ENCODE results near the gene CCNL1. TPM values are rescaled to one million over a fixed set of nuclear protein-coding genes. Genes with fewer than 3 reads are reported as not detected.

Gene CCNL1
- total RNA-seq, 1 donor from 2014 or later, result 19.2 TPM

DNA sequence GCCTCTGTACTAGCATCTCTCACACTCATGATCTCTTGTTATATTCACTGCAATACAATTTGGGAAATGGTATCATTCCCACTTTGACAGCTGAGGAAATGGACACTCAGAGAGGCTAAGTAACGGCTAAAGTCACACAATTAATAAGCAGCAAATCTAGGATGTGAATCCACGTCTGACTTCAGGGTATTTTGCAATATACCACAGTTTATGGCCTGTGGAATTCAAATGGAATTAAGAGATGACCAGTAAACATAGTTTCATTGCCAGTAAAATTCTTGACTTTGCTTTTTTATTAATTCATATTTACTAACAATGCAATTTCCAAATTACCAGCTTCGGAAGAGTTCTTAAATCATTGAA, 61.1 kb downstream of the CCNL1 start:
- H3K36me3 ChIP-seq, result no peaks in the 10 kb centered on the region
- no peaks in the 10 kb centered on the region for H3K27me3 ChIP-seq (ENCODE audit: low read depth)
- peak overlapping the region; percentile 100 for H3K27ac ChIP-seq (replicated peaks)
- no peak overlapping the region for H3K4me3 ChIP-seq
- no peak for DNase-seq
- intact Hi-C loops (cut with micrococcal nuclease), result no loop called here
- TF ChIP-seq, protein P1, sequence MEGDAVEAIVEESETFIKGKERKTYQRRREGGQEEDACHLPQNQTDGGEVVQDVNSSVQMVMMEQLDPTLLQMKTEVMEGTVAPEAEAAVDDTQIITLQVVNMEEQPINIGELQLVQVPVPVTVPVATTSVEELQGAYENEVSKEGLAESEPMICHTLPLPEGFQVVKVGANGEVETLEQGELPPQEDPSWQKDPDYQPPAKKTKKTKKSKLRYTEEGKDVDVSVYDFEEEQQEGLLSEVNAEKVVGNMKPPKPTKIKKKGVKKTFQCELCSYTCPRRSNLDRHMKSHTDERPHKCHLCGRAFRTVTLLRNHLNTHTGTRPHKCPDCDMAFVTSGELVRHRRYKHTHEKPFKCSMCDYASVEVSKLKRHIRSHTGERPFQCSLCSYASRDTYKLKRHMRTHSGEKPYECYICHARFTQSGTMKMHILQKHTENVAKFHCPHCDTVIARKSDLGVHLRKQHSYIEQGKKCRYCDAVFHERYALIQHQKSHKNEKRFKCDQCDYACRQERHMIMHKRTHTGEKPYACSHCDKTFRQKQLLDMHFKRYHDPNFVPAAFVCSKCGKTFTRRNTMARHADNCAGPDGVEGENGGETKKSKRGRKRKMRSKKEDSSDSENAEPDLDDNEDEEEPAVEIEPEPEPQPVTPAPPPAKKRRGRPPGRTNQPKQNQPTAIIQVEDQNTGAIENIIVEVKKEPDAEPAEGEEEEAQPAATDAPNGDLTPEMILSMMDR (IDR thresholded peaks at IDR 0.05; ENCODE audit: borderline replicate concordance), result no peak
- H3K9me3 ChIP-seq (replicated peaks), result no peaks in the 10 kb centered on the region
- peaks cover 73% of the 10 kb centered on the region for H3K4me1 ChIP-seq

DNA sequence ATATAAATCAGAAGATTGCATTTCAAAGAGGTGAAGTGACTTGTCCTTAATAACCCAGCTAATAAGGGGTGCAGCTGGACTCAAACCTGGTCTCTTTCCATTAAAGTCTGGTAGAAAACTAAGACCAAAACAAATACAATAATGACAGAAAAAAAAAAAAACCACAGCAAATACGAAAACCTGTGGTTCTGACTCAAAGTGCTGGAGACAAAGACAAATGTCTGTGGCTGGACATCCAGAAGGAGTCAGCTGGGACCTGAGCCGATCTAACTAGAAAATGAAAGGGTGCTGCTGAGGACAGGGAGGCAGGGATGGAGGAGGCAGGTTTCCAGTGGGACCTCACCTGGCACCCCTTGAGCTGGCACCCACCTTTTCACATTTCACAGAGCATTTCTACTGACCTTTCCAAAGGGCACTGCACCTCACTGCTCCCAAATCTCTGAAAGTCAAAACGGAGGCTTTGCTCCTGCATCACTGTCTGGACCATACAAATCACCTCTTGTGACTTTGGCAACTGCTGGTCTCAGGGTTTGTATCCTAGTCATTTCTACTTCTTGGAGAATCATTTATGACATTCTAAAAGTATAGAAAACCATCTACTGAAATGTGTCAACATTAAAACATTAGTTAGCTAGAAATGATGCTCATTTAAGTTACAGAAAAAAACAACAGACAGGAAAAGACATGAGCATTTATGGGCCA, 61.7 kb downstream of the CCNL1 start:
- Histone ChIP-seq H3K36me3 (no peaks in the 10 kb centered on the region), H3K9me3 (replicated peaks) (no peaks in the 10 kb centered on the region), H3K4me1 (peaks cover 67% of the 10 kb centered on the region), H3K27me3 (ENCODE audit: low read depth) (no peaks in the 10 kb centered on the region), H3K27ac (replicated peaks) (peak overlapping the region; percentile 100), H3K4me3 (no peak overlapping the region)
- TF ChIP-seq, protein P1 (IDR thresholded peaks at IDR 0.05; ENCODE audit: borderline replicate concordance), result no peak
- DNase-seq, result no peak
- intact Hi-C loops (cut with micrococcal nuclease), result no loop called here
